ENCODE measurements around the gene PPP1CC.

PPP1CC gene

GRCh38 chr12:110721570-110721969 is 21.1 kb downstream of the PPP1CC start:
- no peak for DNase-seq

- DNase-seq, result no peak
Observed at GRCh38 chr12:110720516-110720915, 22.2 kb downstream of the PPP1CC start.

GRCh38 chr12:110718222-110718908 is 24.3 kb downstream of the PPP1CC start:
- no peak for DNase-seq

GRCh38 chr12:110717037-110717436 is 25.7 kb downstream of the PPP1CC start:
- no peak for DNase-seq

GRCh38 chr12:110708917-110709316 is 33.8 kb downstream of the PPP1CC start:
- DNase-seq, result no peak

- no peak for DNase-seq
Observed at GRCh38 chr12:110705309-110705708, 37.4 kb downstream of the PPP1CC start.

GRCh38 chr12:110704750-110705149 is 37.9 kb downstream of the PPP1CC start:
- DNase-seq, result no peak

GRCh38 chr12:110704231-110704630 is 38.5 kb downstream of the PPP1CC start:
- no peak for DNase-seq

GRCh38 chr12:110702081-110702480 is 40.6 kb downstream of the PPP1CC start:
- no peak for DNase-seq

- DNase-seq, result no peak
Observed at GRCh38 chr12:110699591-110700445, 42.9 kb downstream of the PPP1CC start.

GRCh38 chr12:110698171-110698902 is 44.4 kb downstream of the PPP1CC start:
- peak; percentile 65 to 66 for DNase-seq

GRCh38 chr12:110697236-110697635 is 45.5 kb downstream of the PPP1CC start:
- no peak for DNase-seq

GRCh38 chr12:110696283-110696682 is 46.4 kb downstream of the PPP1CC start:
- DNase-seq, result no peak

GRCh38 chr12:110694330-110694901 is 48.3 kb downstream of the PPP1CC start:
- no peak for DNase-seq

- DNase-seq, result no peak
Observed at GRCh38 chr12:110693731-110694130, 49.0 kb downstream of the PPP1CC start.

GRCh38 chr12:110690127-110690430 is 52.6 kb downstream of the PPP1CC start:
- DNase-seq, result no peak

GRCh38 chr12:110689281-110690126 is 53.2 kb downstream of the PPP1CC start:
- peak in 1 of 2 experiments; percentile 8 for DNase-seq

- DNase-seq, result peak in 1 of 2 experiments; percentile 4
Observed at GRCh38 chr12:110688446-110689280, 54.0 kb downstream of the PPP1CC start, which contains the start of gene HVCN1. TSS of gene HVCN1 (minus strand) at chr12:110689115. CDS start at chr12:110683245, 5,870 bp downstream.

- DNase-seq, result no peak
Observed at GRCh38 chr12:110687396-110688169, 55.1 kb downstream of the PPP1CC start.

GRCh38 chr12:110686294-110686903 is 56.3 kb downstream of the PPP1CC start:
- no peak for DNase-seq
